Esophagus squamous epithelium (tissue), 5 donors: ENCODE results near the gene HDAC8. TPM values are rescaled to one million over a fixed set of nuclear protein-coding genes. Genes with fewer than 3 reads are reported as not detected.
"Not testable (repeated sequence)": the region's sequence is repeated elsewhere in the genome, so short reads cannot be mapped to it uniquely, and the experiment has no call there.

Experiments
- DNase-seq: peaks from one replicate; lab custom pipeline; 2025; lab: John Stamatoyannopoulos, UW
- H3K27ac ChIP-seq, 4 donors: fragments of 200-600 bp; sonication (generic); one replicate each; pipeline ENCODE4 v1.5.1; 2016 to 2019; ENCODE audit warnings: mild to moderate bottlenecking in 1 of 4
- H3K27me3 ChIP-seq, 4 donors: fragments of 200-600 bp; sonication (generic); 1 replicate in 3 of 4; 2 replicates in 1 of 4; pipeline versions ENCODE4 v1.5.1 to v1.6.0; 2017 to 2021; ENCODE audit warnings: antibody characterized with exemption in 1 of 4
- H3K36me3 ChIP-seq, 3 donors: fragments of 200-600 bp; sonication (generic); one replicate each; pipeline ENCODE4 v1.5.1; 2016 to 2019
- H3K4me1 ChIP-seq, 3 donors: fragments of 200-600 bp; sonication (generic); one replicate each; pipeline ENCODE4 v1.5.1; 2017 to 2019
- H3K4me3 ChIP-seq, 4 donors: fragments of 200-600 bp; sonication (generic); 1 replicate in 3 of 4; 2 replicates in 1 of 4; pipeline ENCODE4 v1.5.1; 2016 to 2019; ENCODE audit warnings: mild to moderate bottlenecking in 2 of 4, moderate library complexity in 1 of 4
- H3K9me3 ChIP-seq, 3 donors: fragments of 200-600 bp; sonication (generic); one replicate each; pipeline ENCODE4 v1.5.1; 2016 to 2019
- CTCF ChIP-seq, 6 experiments: fragments of 450-650 bp in 4 of 6; fragments of 200-600 bp in 2 of 6; sonication (generic) in 2 of 6; IDR thresholded peaks; one replicate each; pipeline ENCODE4 v1.5.1; 2016 to 2019; ENCODE audit warnings: antibody characterized with exemption in 6 of 6, mild to moderate bottlenecking in 4 of 6, moderate library complexity in 4 of 6
- POLR2A ChIP-seq, 4 donors: fragments of 450-650 bp; IDR thresholded peaks; one replicate each; pipeline ENCODE4 v1.6.1; 2017; ENCODE audit warnings: antibody characterized with exemption in 4 of 4, mild to moderate bottlenecking in 4 of 4, moderate library complexity in 3 of 4
- WGBS, 2 donors: methylation state at CpG; one replicate each; pipeline ENCODE4 v1.1.5; 2018; 5-methylcytosine and 5-hydroxymethylcytosine counted together
- intact Hi-C: fragments of 100-400 bp; cut with DNase I; formaldehyde crosslinking; loops from one replicate; pipeline ENCODE4 v1.15.0; 2022
- total RNA-seq, 4 donors: library from RNA; depleted of rRNA; stranded (reverse); fragments of >200 nt; gene quantifications; one replicate each; pipeline ENCODE4 v1.1.0, GENCODE V29; 2016
- donor health status: DM: yes; HTN: yes; CAD: no.

HDAC8 gene
- total RNA-seq, 4 donors from 2014 or later = 16.8 to 26.9 (median 18.0) TPM

GRCh38 chrX:72554448-72555140 lies 18.0 kb downstream of the HDAC8 start:
- Histone ChIP-seq H3K27ac (no peak overlapping the region), H3K4me3 (no peak overlapping the region), H3K4me1 (no peaks in the 10 kb centered on the region), H3K27me3 (no peaks in the 10 kb centered on the region), H3K36me3 (peaks cover 0 to under 1% (median 0%) of the 10 kb centered on the region in 3 donors), H3K9me3 (no peaks in the 10 kb centered on the region)
- intact Hi-C loops = no loop called here
- WGBS, 2 donors = 55% methylated on average over 2 of the region's 16 CpGs; no CpG with 5 or more reads in 1 of the 2 donors
- no peak for TF ChIP-seq POLR2A (IDR thresholded peaks at IDR 0.05)
- no peak for TF ChIP-seq CTCF (IDR thresholded peaks at IDR 0.05)
- DNase-seq = no peak

- H3K36me3 ChIP-seq, H3K27me3 ChIP-seq, intact Hi-C loops, DNase-seq, H3K9me3 ChIP-seq, H3K27ac ChIP-seq, H3K4me1 ChIP-seq, H3K4me3 ChIP-seq: not testable (repeated sequence)
- WGBS, 2 donors = 52 to 70% methylated on average over 3 to 4 of the region's 6 CpGs
Measured at GRCh38 chrX:72552443-72552842, 20.2 kb downstream of the HDAC8 start.

GRCh38 chrX:72545990-72546389 lies 26.7 kb downstream of the HDAC8 start:
- Histone ChIP-seq H3K27ac (no peak overlapping the region), H3K4me1 (no peaks in the 10 kb centered on the region), H3K27me3 (no peaks in the 10 kb centered on the region), H3K4me3 (no peak overlapping the region), H3K36me3 (no peaks in the 10 kb centered on the region), H3K9me3 (no peaks in the 10 kb centered on the region)
- intact Hi-C loops = no loop called here
- no peak for DNase-seq
- no peak for TF ChIP-seq POLR2A (IDR thresholded peaks at IDR 0.05)
- TF ChIP-seq CTCF (IDR thresholded peaks at IDR 0.05) = peak in 1 of 6 experiments; percentile 5

GRCh38 chrX:72540318-72540717 lies 32.3 kb downstream of the HDAC8 start:
- DNase-seq = no peak
- no peak overlapping the region for H3K27ac ChIP-seq
- H3K9me3 ChIP-seq = no peaks in the 10 kb centered on the region
- H3K4me3 ChIP-seq = no peak overlapping the region
- no peaks in the 10 kb centered on the region for H3K27me3 ChIP-seq
- no peak for TF ChIP-seq POLR2A (IDR thresholded peaks at IDR 0.05)
- peak in 3 of 6 experiments; percentile 6 to 27 (median 13) for TF ChIP-seq CTCF (IDR thresholded peaks at IDR 0.05)
- 10 to 21% methylated on average over 5 of the region's 5 CpGs for WGBS, 2 donors
- no peaks in the 10 kb centered on the region for H3K4me1 ChIP-seq
- no peaks in the 10 kb centered on the region for H3K36me3 ChIP-seq
- intact Hi-C loops = no loop called here

- intact Hi-C loops = no loop called here
- TF ChIP-seq POLR2A (IDR thresholded peaks at IDR 0.05) (no peak), CTCF (IDR thresholded peaks at IDR 0.05) (no peak)
- H3K27me3 ChIP-seq = no peaks in the 10 kb centered on the region
- H3K36me3 ChIP-seq = no peaks in the 10 kb centered on the region
- 59 to 87% methylated on average over 2 of the region's 2 CpGs for WGBS, 2 donors
- DNase-seq = no peak
- H3K27ac ChIP-seq = no peak overlapping the region
- no peaks in the 10 kb centered on the region for H3K9me3 ChIP-seq
- no peak overlapping the region for H3K4me3 ChIP-seq
- no peaks in the 10 kb centered on the region for H3K4me1 ChIP-seq
Measured at GRCh38 chrX:72539822-72540221, 32.8 kb downstream of the HDAC8 start.
